H1 (cell line): ENCODE measurements around the gene RAPGEF1. TPM values are rescaled to one million over a fixed set of nuclear protein-coding genes. Genes with fewer than 3 reads are reported as not detected.

ENCODE experiments used
- CTCF ChIA-PET: fragments of 300-600 bp; sonication (Branson Sonifier 250); formaldehyde crosslinking; loops from one replicate; lab custom pipeline; 2021; ENCODE audit not compliant: partially characterized antibody; lab: Charles Lee
- POLR2A ChIA-PET: fragments of 300-600 bp; sonication (Branson Sonifier 250); formaldehyde crosslinking; loops from one replicate; lab custom pipeline; 2021; ENCODE audit warnings: inconsistent platforms; ENCODE audit not compliant: partially characterized antibody; lab: Charles Lee
- DNase-seq, 2 experiments: peaks; one replicate each; pipeline versions ENCODE4 v3.0.0 to v3.0.0-alpha.2; 2010 to 2022; ENCODE audit warnings: low spot score in 2 of 2, low read depth in 1 of 2, mixed read lengths in 1 of 2
- FAIRE-seq: peaks from 2 replicates; lab custom pipeline; 2011; peaks lifted over from hg19 to GRCh38; lab: Jason Lieb, UNC
- H2AFZ ChIP-seq: 2 replicates; pipeline ENCODE4 v1.8.1; 2012; ENCODE audit warnings: low read length, inconsistent platforms
- H2AK5ac ChIP-seq: 2 replicates; pipeline ENCODE4 v1.6.1; 2013; ENCODE audit warnings: low read depth, low read length
- H2BK120ac ChIP-seq: replicated peaks from 2 replicates; pipeline ENCODE3; 2013; ENCODE audit warnings: low read depth, low read length, inconsistent platforms
- H2BK12ac ChIP-seq: 2 replicates; pipeline ENCODE4 v1.6.1; 2013; ENCODE audit warnings: low read depth, low read length
- H2BK15ac ChIP-seq: 2 replicates; pipeline ENCODE4 v1.6.1; 2013; ENCODE audit warnings: low read length
- H2BK20ac ChIP-seq: 2 replicates; pipeline ENCODE4 v1.6.1; 2013; ENCODE audit warnings: low read length
- H2BK5ac ChIP-seq: 2 replicates; pipeline ENCODE4 v1.6.1; 2013; ENCODE audit warnings: low read depth, low read length
- H3K14ac ChIP-seq: 2 replicates; pipeline ENCODE4 v1.6.1; 2013; ENCODE audit warnings: inconsistent platforms; ENCODE audit not compliant: insufficient read length
- H3K18ac ChIP-seq: 2 replicates; pipeline ENCODE4 v1.6.1; 2013; ENCODE audit warnings: low read length; ENCODE audit errors: extremely low read depth
- H3K23ac ChIP-seq: 2 replicates; pipeline ENCODE4 v1.6.1; 2013; ENCODE audit warnings: inconsistent platforms; ENCODE audit not compliant: insufficient read length
- H3K23me2 ChIP-seq: 2 replicates; pipeline ENCODE4 v1.6.1; 2013; ENCODE audit warnings: low read depth, low read length
- H3K27ac ChIP-seq: 2 replicates; pipeline ENCODE4 v1.6.1; 2011; ENCODE audit warnings: low read depth, low read length, inconsistent platforms
- H3K27me3 ChIP-seq, 4 experiments: replicated peaks in 1 of 4; 1 replicate in 1 of 4; 2 replicates in 3 of 4; pipeline versions ENCODE4 v1.6.1 to v1.8.1; 2011 to 2013; ENCODE audit warnings: low read length in 3 of 4, mild to moderate bottlenecking in 3 of 4, inconsistent platforms in 2 of 4, mixed read lengths in 2 of 4, moderate library complexity in 1 of 4; ENCODE audit not compliant: control insufficient read depth in 3 of 4, insufficient read depth in 3 of 4; ENCODE audit errors: extremely low read depth in 1 of 4
- H3K36me3 ChIP-seq, 4 experiments: 2 replicates each; pipeline versions ENCODE4 v1.6.1 to v1.8.1; 2011 to 2013; ENCODE audit warnings: mild to moderate bottlenecking in 4 of 4, low read length in 3 of 4, moderate library complexity in 2 of 4, control low read depth in 1 of 4, inconsistent platforms in 1 of 4; ENCODE audit not compliant: insufficient read depth in 4 of 4, control insufficient read depth in 2 of 4
- H3K4ac ChIP-seq: replicated peaks from 2 replicates; pipeline ENCODE3; 2013; ENCODE audit warnings: low read length, low read depth, mixed read lengths, inconsistent platforms; ENCODE audit not compliant: insufficient read length
- H3K4me1 ChIP-seq, 4 experiments: replicated peaks in 1 of 4; 1 replicate in 1 of 4; 2 replicates in 3 of 4; pipeline versions ENCODE4 v1.6.1 to v1.8.1; 2011 to 2013; ENCODE audit warnings: low read length in 3 of 4, inconsistent platforms in 2 of 4, mixed read lengths in 1 of 4; ENCODE audit not compliant: insufficient read depth in 4 of 4, control insufficient read depth in 3 of 4
- H3K4me2 ChIP-seq, 2 experiments: 2 replicates each; pipeline versions ENCODE4 v1.6.1 to v1.8.1; 2011 to 2013; ENCODE audit warnings: low read depth in 2 of 2, low read length in 2 of 2, control low read depth in 1 of 2, inconsistent platforms in 1 of 2, mild to moderate bottlenecking in 1 of 2; ENCODE audit not compliant: insufficient read depth in 1 of 2
- H3K4me3 ChIP-seq, 4 experiments: fragments of 200-600, 300-600 bp in 1 of 4; sonication (generic), shearing (Covaris generic), sonication (Bioruptor Twin) in 1 of 4; 2 replicates each; pipeline versions ENCODE4 v1.5.1 to v1.8.1; 2011 to 2016; ENCODE audit warnings: low read length in 4 of 4, low read depth in 3 of 4, control low read depth in 2 of 4, inconsistent platforms in 2 of 4, mild to moderate bottlenecking in 2 of 4, mixed read lengths in 1 of 4, moderate library complexity in 1 of 4; ENCODE audit not compliant: insufficient read depth in 2 of 4; ENCODE audit errors: extremely low read depth in 1 of 4
- H3K56ac ChIP-seq: replicated peaks from 2 replicates; pipeline ENCODE3; 2013; ENCODE audit warnings: low read depth, mild to moderate bottlenecking, mixed read lengths, low read length, inconsistent platforms; ENCODE audit not compliant: insufficient read length
- H3K79me1 ChIP-seq: 2 replicates; pipeline ENCODE4 v1.6.1; 2013; ENCODE audit warnings: low read depth, low read length, control low read depth
- H3K79me2 ChIP-seq, 2 experiments: 2 replicates each; pipeline versions ENCODE4 v1.6.1 to v1.8.1; 2012 to 2013; ENCODE audit warnings: low read length in 2 of 2, mild to moderate bottlenecking in 2 of 2, inconsistent platforms in 1 of 2; ENCODE audit not compliant: insufficient read depth in 2 of 2, control insufficient read depth in 1 of 2
- H3K9ac ChIP-seq, 4 experiments: replicated peaks in 1 of 4; 1 replicate in 1 of 4; 2 replicates in 3 of 4; pipeline versions ENCODE4 v1.6.1 to v1.8.1; 2011 to 2013; ENCODE audit warnings: low read depth in 3 of 4, low read length in 3 of 4, control low read depth in 2 of 4, mild to moderate bottlenecking in 2 of 4, moderate library complexity in 2 of 4, inconsistent platforms in 1 of 4; ENCODE audit errors: extremely low read depth in 1 of 4
- H3K9me3 ChIP-seq, 2 experiments: 2 replicates each; pipeline versions ENCODE4 v1.6.1 to v1.8.1; 2012 to 2013; ENCODE audit warnings: mild to moderate bottlenecking in 2 of 2, moderate library complexity in 2 of 2, control low read depth in 1 of 2, inconsistent platforms in 1 of 2, low read depth in 1 of 2, low read length in 1 of 2, mixed read lengths in 1 of 2; ENCODE audit not compliant: insufficient read depth in 2 of 2
- H4K20me1 ChIP-seq, 2 experiments: replicated peaks in 1 of 2; 2 replicates each; pipeline versions ENCODE3 to v1.8.1; 2011 to 2013; ENCODE audit warnings: inconsistent platforms in 2 of 2, low read length in 2 of 2, mild to moderate bottlenecking in 1 of 2; ENCODE audit not compliant: insufficient read depth in 2 of 2, control insufficient read depth in 1 of 2
- H4K5ac ChIP-seq: 2 replicates; pipeline ENCODE4 v1.6.1; 2013; ENCODE audit warnings: low read length, low read depth, mixed read lengths, inconsistent platforms; ENCODE audit not compliant: insufficient read length
- H4K8ac ChIP-seq: 2 replicates; pipeline ENCODE4 v1.8.0; 2013; ENCODE audit warnings: mild to moderate bottlenecking, moderate library complexity, low read length, inconsistent platforms; ENCODE audit not compliant: insufficient read depth; ENCODE audit errors: extremely low read depth
- H4K91ac ChIP-seq: replicated peaks from 2 replicates; pipeline ENCODE3; 2013; ENCODE audit warnings: low read length, mixed read lengths, inconsistent platforms; ENCODE audit not compliant: insufficient read length
- BRCA1 ChIP-seq: IDR thresholded peaks from 2 replicates; pipeline ENCODE4 v1.6.1; 2012; ENCODE audit warnings: low read depth, low read length, improper control_type of control experiment
- GABPA ChIP-seq: IDR thresholded peaks from 2 replicates; pipeline ENCODE4 v1.6.1; 2011; ENCODE audit warnings: mild to moderate bottlenecking, low read length, moderate library complexity, borderline replicate concordance; ENCODE audit not compliant: insufficient read depth
- HDAC6 ChIP-seq: IDR thresholded peaks from one replicate; pipeline ENCODE4 v1.7.1; 2012; ENCODE audit warnings: low read depth, mild to moderate bottlenecking, inconsistent platforms, low read length, moderate library complexity
- JUND ChIP-seq: IDR thresholded peaks from 2 replicates; pipeline ENCODE4 v1.6.1; 2011; ENCODE audit warnings: mild to moderate bottlenecking, improper control_type of control experiment, low read length
- KDM1A ChIP-seq: fragments of 200-600, 300-600 bp; sonication (generic); IDR thresholded peaks from 2 replicates; pipeline ENCODE4 v1.7.1; 2016; ENCODE audit warnings: mild to moderate bottlenecking, low read length, borderline replicate concordance
- RBBP5 ChIP-seq: IDR thresholded peaks from 2 replicates; pipeline ENCODE4 v1.7.1; 2012; ENCODE audit warnings: low read depth, mild to moderate bottlenecking, inconsistent platforms, low read length, moderate library complexity, borderline replicate concordance
- SIRT6 ChIP-seq: IDR thresholded peaks from one replicate; pipeline ENCODE4 v1.7.1; 2012; ENCODE audit warnings: low read length, inconsistent platforms
- SUZ12 ChIP-seq: fragments of 200-600 bp; sonication (generic); IDR thresholded peaks from 2 replicates; pipeline ENCODE4 v1.6.1; 2012; ENCODE audit warnings: mild to moderate bottlenecking, inconsistent platforms, low read length, moderate library complexity, mixed read lengths
- WGBS, 2 experiments: shearing (Covaris generic) in 1 of 2; methylation state at CpG; one replicate each; pipeline versions ENCODE4 v1.1.6 to v1.1.7; 2013 to 2015; ENCODE audit warnings: low lambda C conversion rate in 2 of 2, mixed read lengths in 2 of 2, inconsistent platforms in 1 of 2, low coverage in 1 of 2, missing lambda C conversion rate in 1 of 2; ENCODE audit not compliant: insufficient replicate concordance in 2 of 2, insufficient coverage in 1 of 2, insufficient read length in 1 of 2; ENCODE audit errors: extremely low coverage in 1 of 2, missing lambda C conversion rate in 1 of 2; 5-methylcytosine and 5-hydroxymethylcytosine counted together
- polyA plus RNA-seq, 7 experiments: library from polyadenylated mRNA; depleted of rRNA in 3 of 7; stranded (reverse) in 5 of 7; unstranded in 2 of 7; fragments of >200 nt in 5 of 7; fragments of 200-250 nt in 2 of 7; gene quantifications; 1 replicate in 5 of 7; 2 replicates in 1 of 7; 4 replicates in 1 of 7; pipeline versions ENCODE4 v1.2.1 to v1.2.3, GENCODE V29; 2011 to 2013; ENCODE audit warnings: missing spikeins in 2 of 7, mixed read lengths in 2 of 7
- total RNA-seq: library from RNA; stranded (reverse); fragmentation: NEBNext Ultra II Directional; extraction: Animal tissue kit (Norgen Biotek cat#: 25700); gene quantifications from 2 replicates; pipeline ENCODE4 v1.2.1, GENCODE V29; 2021
- TF ChIP-seq, protein P1 (sequence below): IDR thresholded peaks from 2 replicates; pipeline ENCODE4 v1.6.1; 2011; ENCODE audit warnings: low read depth, mild to moderate bottlenecking, low read length; ENCODE audit not compliant: insufficient read depth

RAPGEF1 gene
- total and polyA plus RNA-seq, 2 of the 8 experiments (the other 6 are each of a cell fraction or from before 2014, with no cell fraction given) = 29.7 to 78.9 TPM

- H4K91ac ChIP-seq = no peak overlapping the region
- CTCF ChIA-PET = interaction anchor here (0.9 kb wide), 2 partner anchors 9 to 54 kb away, joined by 3 read pairs; no protein-coding TSS in a partner anchor
- peaks cover 0 to 6% (median 3%) of the 10 kb centered on the region in 4 experiments; a peak in 3 of 8 replicates for H3K36me3 ChIP-seq
- no peak overlapping the region for H3K4me2 ChIP-seq
- H4K20me1 ChIP-seq = no peaks in the 10 kb centered on the region
- H3K9ac ChIP-seq = no peak overlapping the region; a peak in 1 of 7 replicates
- no peak overlapping the region; the same call in 1 of the 2 replicates for H2BK5ac ChIP-seq
- H3K14ac ChIP-seq = no peak overlapping the region
- 92% methylated on average over 13 of the region's 13 CpGs; no CpG with 5 or more reads in 1 of the 2 experiments for WGBS, 2 experiments
- H2AFZ ChIP-seq = no peak overlapping the region
- no peak overlapping the region for H3K27ac ChIP-seq
- no peak overlapping the region for H2BK15ac ChIP-seq
- H3K4me1 ChIP-seq = peaks cover 0 to 5% (median 3%) of the 10 kb centered on the region in 4 experiments; a peak in 5 of 7 replicates
- no peak overlapping the region for H4K8ac ChIP-seq
- H2AK5ac ChIP-seq = no peak overlapping the region
- no peaks in the 10 kb centered on the region for H3K27me3 ChIP-seq
- POLR2A ChIA-PET = interaction anchor here (1.1 to 1.2 kb wide), 2 partner anchors 17 to 20 kb away, joined by 3 read pairs; no protein-coding TSS in a partner anchor
- H2BK12ac ChIP-seq = no peak overlapping the region
- no peaks in the 10 kb centered on the region for H3K9me3 ChIP-seq
- FAIRE-seq (no peak), DNase-seq (no peak)
- no peak overlapping the region for H3K23ac ChIP-seq
- H3K79me1 ChIP-seq = no peaks in the 10 kb centered on the region; the same call in 1 of the 2 replicates
- H2BK20ac ChIP-seq = no peak overlapping the region
- no peak overlapping the region for H3K56ac ChIP-seq
- no peak overlapping the region for H3K4me3 ChIP-seq
- no peak overlapping the region for H2BK120ac ChIP-seq
- H3K79me2 ChIP-seq = no peaks in the 10 kb centered on the region
- TF ChIP-seq KDM1A = no peak
- no peak for TF ChIP-seq GABPA
- TF ChIP-seq BRCA1 = no peak
- no peak for TF ChIP-seq HDAC6
- no peak for TF ChIP-seq RBBP5
- TF ChIP-seq SUZ12 = no peak
- TF ChIP-seq SIRT6 = no peak
- TF ChIP-seq JUND = no peak
- TF ChIP-seq, protein P1, sequence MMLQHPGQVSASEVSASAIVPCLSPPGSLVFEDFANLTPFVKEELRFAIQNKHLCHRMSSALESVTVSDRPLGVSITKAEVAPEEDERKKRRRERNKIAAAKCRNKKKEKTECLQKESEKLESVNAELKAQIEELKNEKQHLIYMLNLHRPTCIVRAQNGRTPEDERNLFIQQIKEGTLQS = no peak
- no peak overlapping the region for H3K4ac ChIP-seq
- no peak overlapping the region for H4K5ac ChIP-seq
- no peak overlapping the region for H3K18ac ChIP-seq
- no peaks in the 10 kb centered on the region for H3K23me2 ChIP-seq
These were observed 94.6 kb downstream of the RAPGEF1 start for GRCh38 chr9:131645078-131645776.
